GM12878 (cell line): Measurements from ENCODE around the gene LST1.

Experiments
- CHD2 ChIP-seq: IDR thresholded peaks from 2 replicates; pipeline ENCODE4 v1.6.1; 2011; ENCODE audit warnings: low read depth, low read length, improper control_type of control experiment, borderline replicate concordance
- EZH2 ChIP-seq: IDR thresholded peaks from 2 replicates; pipeline ENCODE4 v1.6.1; 2012; ENCODE audit warnings: low read depth, mild to moderate bottlenecking, control low read depth, inconsistent platforms, low read length, borderline replicate concordance; ENCODE audit not compliant: control insufficient read depth
- HDAC2 ChIP-seq: fragments of 200-600 bp; sonication (generic); IDR thresholded peaks from 2 replicates; pipeline ENCODE4 v1.6.1; 2017
- POLR2A ChIP-seq: IDR thresholded peaks from 2 replicates; pipeline ENCODE4 v1.6.1; 2011; ENCODE audit warnings: low read depth, mild to moderate bottlenecking, low read length
- SIN3A ChIP-seq: IDR thresholded peaks from 2 replicates; pipeline ENCODE4 v1.6.1; 2012; ENCODE audit warnings: low read depth, low read length, improper control_type of control experiment
- SIX5 ChIP-seq: IDR thresholded peaks from 2 replicates; pipeline ENCODE4 v1.6.1; 2011; ENCODE audit warnings: mild to moderate bottlenecking, low read depth, low read length, moderate library complexity; ENCODE audit not compliant: severe bottlenecking
- SREBF1 ChIP-seq: IDR thresholded peaks from 2 replicates; pipeline ENCODE4 v1.6.1; 2012; ENCODE audit warnings: mild to moderate bottlenecking, low read length
- SRF ChIP-seq, 2 experiments: IDR thresholded peaks; 2 replicates each; pipeline ENCODE4 v1.6.1; 2011; ENCODE audit warnings: low read depth in 2 of 2, low read length in 2 of 2, mild to moderate bottlenecking in 1 of 2, moderate library complexity in 1 of 2
- TF ChIP-seq, protein P1 (sequence below), 3 experiments: IDR thresholded peaks in 2 of 3; conservative IDR thresholded peaks in 1 of 3; 2 replicates each; pipeline ENCODE4 v1.5.1; 2011; ENCODE audit warnings: low read depth in 3 of 3, low read length in 3 of 3, mild to moderate bottlenecking in 3 of 3, control low read depth in 2 of 3, moderate library complexity in 2 of 3, inconsistent platforms in 1 of 3, mixed read lengths in 1 of 3; ENCODE audit not compliant: control insufficient read depth in 2 of 3, insufficient read depth in 1 of 3; ENCODE audit errors: extremely low read depth in 1 of 3
- TF ChIP-seq, protein P2 (sequence below): IDR thresholded peaks from 2 replicates; pipeline ENCODE4 v1.6.1; 2012; ENCODE audit warnings: low read depth, low read length, improper control_type of control experiment

DNA sequence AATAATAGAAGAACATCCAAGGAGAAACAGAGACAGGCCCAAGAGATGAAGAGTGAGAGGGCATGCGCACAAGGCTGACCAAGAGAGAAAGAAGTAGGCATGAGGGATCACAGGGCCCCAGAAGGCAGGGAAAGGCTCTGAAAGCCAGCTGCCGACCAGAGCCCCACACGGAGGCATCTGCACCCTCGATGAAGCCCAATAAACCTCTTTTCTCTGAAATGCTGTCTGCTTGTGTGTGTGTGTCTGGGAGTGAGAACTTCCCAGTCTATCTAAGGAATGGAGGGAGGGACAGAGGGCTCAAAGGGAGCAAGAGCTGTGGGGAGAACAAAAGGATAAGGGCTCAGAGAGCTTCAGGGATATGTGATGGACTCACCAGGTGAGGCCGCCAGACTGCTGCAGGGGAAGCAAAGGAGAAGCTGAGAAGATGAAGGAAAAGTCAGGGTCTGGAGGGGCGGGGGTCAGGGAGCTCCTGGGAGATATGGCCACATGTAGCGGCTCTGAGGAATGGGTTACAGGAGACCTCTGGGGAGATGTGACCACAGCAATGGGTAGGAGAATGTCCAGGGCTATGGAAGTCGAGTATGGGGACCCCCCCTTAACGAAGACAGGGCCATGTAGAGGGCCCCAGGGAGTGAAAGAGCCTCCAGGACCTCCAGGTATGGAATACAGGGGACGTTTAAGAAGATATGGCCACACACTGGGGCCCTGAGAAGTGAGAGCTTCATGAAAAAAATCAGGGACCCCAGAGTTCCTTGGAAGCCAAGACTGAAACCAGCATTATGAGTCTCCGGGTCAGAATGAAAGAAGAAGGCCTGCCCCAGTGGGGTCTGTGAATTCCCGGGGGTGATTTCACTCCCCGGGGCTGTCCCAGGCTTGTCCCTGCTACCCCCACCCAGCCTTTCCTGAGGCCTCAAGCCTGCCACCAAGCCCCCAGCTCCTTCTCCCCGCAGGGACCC is 11.7 kb upstream of the LST1 start:
- no peak for TF ChIP-seq SREBF1
- no peak for TF ChIP-seq HDAC2
- TF ChIP-seq SRF (IDR thresholded peaks at IDR 0.05; ENCODE audit: low read depth in 2 of 2, low read length in 2 of 2), result no peak
- TF ChIP-seq CHD2, result no peak
- TF ChIP-seq SIN3A, result no peak
- peak; percentile 9; the same call in 1 of the 2 replicates for TF ChIP-seq POLR2A
- TF ChIP-seq, protein P1, sequence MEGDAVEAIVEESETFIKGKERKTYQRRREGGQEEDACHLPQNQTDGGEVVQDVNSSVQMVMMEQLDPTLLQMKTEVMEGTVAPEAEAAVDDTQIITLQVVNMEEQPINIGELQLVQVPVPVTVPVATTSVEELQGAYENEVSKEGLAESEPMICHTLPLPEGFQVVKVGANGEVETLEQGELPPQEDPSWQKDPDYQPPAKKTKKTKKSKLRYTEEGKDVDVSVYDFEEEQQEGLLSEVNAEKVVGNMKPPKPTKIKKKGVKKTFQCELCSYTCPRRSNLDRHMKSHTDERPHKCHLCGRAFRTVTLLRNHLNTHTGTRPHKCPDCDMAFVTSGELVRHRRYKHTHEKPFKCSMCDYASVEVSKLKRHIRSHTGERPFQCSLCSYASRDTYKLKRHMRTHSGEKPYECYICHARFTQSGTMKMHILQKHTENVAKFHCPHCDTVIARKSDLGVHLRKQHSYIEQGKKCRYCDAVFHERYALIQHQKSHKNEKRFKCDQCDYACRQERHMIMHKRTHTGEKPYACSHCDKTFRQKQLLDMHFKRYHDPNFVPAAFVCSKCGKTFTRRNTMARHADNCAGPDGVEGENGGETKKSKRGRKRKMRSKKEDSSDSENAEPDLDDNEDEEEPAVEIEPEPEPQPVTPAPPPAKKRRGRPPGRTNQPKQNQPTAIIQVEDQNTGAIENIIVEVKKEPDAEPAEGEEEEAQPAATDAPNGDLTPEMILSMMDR (IDR thresholded peaks at IDR 0.05 in 2 of 3, conservative IDR thresholded peaks at IDR 0.05 in 1 of 3; ENCODE audit: control insufficient read depth in 2 of 3, extremely low read depth in 1 of 3, insufficient read depth in 1 of 3, low read depth in 3 of 3, low read length in 3 of 3), result peak in 2 of 3 experiments; percentile 20 to 28; a peak in 3 of 6 replicates
- TF ChIP-seq, protein P2, sequence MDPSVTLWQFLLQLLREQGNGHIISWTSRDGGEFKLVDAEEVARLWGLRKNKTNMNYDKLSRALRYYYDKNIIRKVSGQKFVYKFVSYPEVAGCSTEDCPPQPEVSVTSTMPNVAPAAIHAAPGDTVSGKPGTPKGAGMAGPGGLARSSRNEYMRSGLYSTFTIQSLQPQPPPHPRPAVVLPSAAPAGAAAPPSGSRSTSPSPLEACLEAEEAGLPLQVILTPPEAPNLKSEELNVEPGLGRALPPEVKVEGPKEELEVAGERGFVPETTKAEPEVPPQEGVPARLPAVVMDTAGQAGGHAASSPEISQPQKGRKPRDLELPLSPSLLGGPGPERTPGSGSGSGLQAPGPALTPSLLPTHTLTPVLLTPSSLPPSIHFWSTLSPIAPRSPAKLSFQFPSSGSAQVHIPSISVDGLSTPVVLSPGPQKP, result no peak
- no peak for TF ChIP-seq EZH2
- no peak for TF ChIP-seq SIX5
